ENCODE results near the gene COQ5.

Gene COQ5

GRCh38 chr12:120480211-120480610, 48.7 kb downstream of the COQ5 start:
- no peak for DNase-seq

GRCh38 chr12:120479458-120479857, 49.5 kb downstream of the COQ5 start:
- DNase-seq, result no peak

- no peak for DNase-seq
Observed at GRCh38 chr12:120475643-120476042, 53.3 kb downstream of the COQ5 start.

GRCh38 chr12:120474616-120474960, 54.4 kb downstream of the COQ5 start:
- peak; percentile 22 for DNase-seq

- DNase-seq, result no peak
Observed at GRCh38 chr12:120473807-120474615, 54.9 kb downstream of the COQ5 start.

- DNase-seq, result no peak
Observed at GRCh38 chr12:120472521-120472920, 56.4 kb downstream of the COQ5 start.

GRCh38 chr12:120470150-120470784, 58.7 kb downstream of the COQ5 start:
- DNase-seq, result no peak

GRCh38 chr12:120469450-120470149, 59.4 kb downstream of the COQ5 start, which contains the start of gene SRSF9:
Gene SRSF9 (minus strand): TSS chr12:120469748. CDS start chr12:120469609, 139 bp downstream.
- peak; percentile 94 for DNase-seq

- DNase-seq, result peak; percentile 31
Observed at GRCh38 chr12:120468821-120469449, 60.0 kb downstream of the COQ5 start.

- no peak for DNase-seq
Observed at GRCh38 chr12:120468325-120468820, 60.6 kb downstream of the COQ5 start.

GRCh38 chr12:120467439-120467838, 61.5 kb downstream of the COQ5 start:
- no peak for DNase-seq

- DNase-seq, result no peak
Observed at GRCh38 chr12:120466560-120467315, 62.2 kb downstream of the COQ5 start.

GRCh38 chr12:120465756-120466155, 63.2 kb downstream of the COQ5 start:
- DNase-seq, result no peak

- no peak for DNase-seq
Observed at GRCh38 chr12:120463712-120464111, 65.2 kb downstream of the COQ5 start.

- no peak for DNase-seq
Observed at GRCh38 chr12:120462099-120462640, 66.8 kb downstream of the COQ5 start.

- no peak for DNase-seq
Observed at GRCh38 chr12:120460157-120460556, 68.8 kb downstream of the COQ5 start.

- no peak for DNase-seq
Observed at GRCh38 chr12:120457133-120457532, 71.8 kb downstream of the COQ5 start.

- no peak for DNase-seq
Observed at GRCh38 chr12:120455302-120455701, 73.7 kb downstream of the COQ5 start.

- no peak for DNase-seq
Observed at GRCh38 chr12:120453977-120454376, 75.0 kb downstream of the COQ5 start.
